ENCODE data around the gene ISOC2. TPM values are rescaled to one million over a fixed set of nuclear protein-coding genes. Genes with fewer than 3 reads are reported as not detected.

Gene ISOC2
- total RNA-seq, 1 donor from 2014 or later, result 58.8 TPM

GRCh38 chr19:55457683-55458457, 3.6 kb downstream of the ISOC2 start:
- H3K79me2 ChIP-seq (ENCODE audit: insufficient read depth, low read length), result peaks cover 16% of the 10 kb centered on the region
- peaks cover 9% of the 10 kb centered on the region for H3K4me1 ChIP-seq (ENCODE audit: insufficient read depth, low read length)
- Mint-ChIP-seq H3K4me1 (ENCODE audit: low read depth, unreplicated experiment) (no peaks in the 10 kb centered on the region), H3K27me3 (ENCODE audit: low read depth, unreplicated experiment) (peaks cover 4% of the 10 kb centered on the region), H3K4me3 (ENCODE audit: unreplicated experiment) (no peak overlapping the region), H3K36me3 (ENCODE audit: low read depth, unreplicated experiment) (peaks cover 10% of the 10 kb centered on the region), H3K27ac (ENCODE audit: unreplicated experiment) (no peak overlapping the region), H3K9me3 (ENCODE audit: unreplicated experiment) (peaks cover 3% of the 10 kb centered on the region)
- no peak overlapping the region for H3K4me3 ChIP-seq (ENCODE audit: insufficient read depth, low read depth, low read length)
- no peak for DNase-seq (ENCODE audit: low read depth)
- no peaks in the 10 kb centered on the region for H3K27me3 ChIP-seq (ENCODE audit: insufficient read depth, low read length)
- FAIRE-seq, result no peak
- no peak overlapping the region for H3K27ac ChIP-seq (ENCODE audit: low read depth, low read length)
- no peak overlapping the region for H2AFZ ChIP-seq (ENCODE audit: low read depth, low read length)
- H3K36me3 ChIP-seq (ENCODE audit: insufficient read depth, low read length), result no peaks in the 10 kb centered on the region
- peaks cover 56% of the 10 kb centered on the region for H4K20me1 ChIP-seq (ENCODE audit: insufficient read depth, low read length)
- TF ChIP-seq, protein P1, sequence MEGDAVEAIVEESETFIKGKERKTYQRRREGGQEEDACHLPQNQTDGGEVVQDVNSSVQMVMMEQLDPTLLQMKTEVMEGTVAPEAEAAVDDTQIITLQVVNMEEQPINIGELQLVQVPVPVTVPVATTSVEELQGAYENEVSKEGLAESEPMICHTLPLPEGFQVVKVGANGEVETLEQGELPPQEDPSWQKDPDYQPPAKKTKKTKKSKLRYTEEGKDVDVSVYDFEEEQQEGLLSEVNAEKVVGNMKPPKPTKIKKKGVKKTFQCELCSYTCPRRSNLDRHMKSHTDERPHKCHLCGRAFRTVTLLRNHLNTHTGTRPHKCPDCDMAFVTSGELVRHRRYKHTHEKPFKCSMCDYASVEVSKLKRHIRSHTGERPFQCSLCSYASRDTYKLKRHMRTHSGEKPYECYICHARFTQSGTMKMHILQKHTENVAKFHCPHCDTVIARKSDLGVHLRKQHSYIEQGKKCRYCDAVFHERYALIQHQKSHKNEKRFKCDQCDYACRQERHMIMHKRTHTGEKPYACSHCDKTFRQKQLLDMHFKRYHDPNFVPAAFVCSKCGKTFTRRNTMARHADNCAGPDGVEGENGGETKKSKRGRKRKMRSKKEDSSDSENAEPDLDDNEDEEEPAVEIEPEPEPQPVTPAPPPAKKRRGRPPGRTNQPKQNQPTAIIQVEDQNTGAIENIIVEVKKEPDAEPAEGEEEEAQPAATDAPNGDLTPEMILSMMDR (IDR thresholded peaks at IDR 0.05; ENCODE audit: insufficient read depth, low read depth, low read length), result no peak
- no peak for TF ChIP-seq EZH2 (IDR thresholded peaks at IDR 0.05; ENCODE audit: insufficient read depth, low read length)
- no peaks in the 10 kb centered on the region for H3K9me3 ChIP-seq (ENCODE audit: insufficient read depth, low read depth, low read length)
- no peak overlapping the region for H3K9ac ChIP-seq (ENCODE audit: low read length)
- no peak overlapping the region for H3K4me2 ChIP-seq (ENCODE audit: low read length)

- no peaks in the 10 kb centered on the region for H3K4me1 Mint-ChIP-seq (ENCODE audit: low read depth, unreplicated experiment)
- Histone ChIP-seq H3K4me2 (ENCODE audit: low read length) (no peak overlapping the region), H3K36me3 (ENCODE audit: insufficient read depth, low read length) (no peaks in the 10 kb centered on the region), H3K4me1 (ENCODE audit: insufficient read depth, low read length) (peaks cover 9% of the 10 kb centered on the region), H3K27me3 (ENCODE audit: insufficient read depth, low read length) (peaks cover 10% of the 10 kb centered on the region), H3K9me3 (ENCODE audit: insufficient read depth, low read depth, low read length) (no peaks in the 10 kb centered on the region), H2AFZ (ENCODE audit: low read depth, low read length) (no peak overlapping the region), H3K79me2 (ENCODE audit: insufficient read depth, low read length) (peaks cover 16% of the 10 kb centered on the region), H3K4me3 (ENCODE audit: insufficient read depth, low read depth, low read length) (no peak overlapping the region), H4K20me1 (ENCODE audit: insufficient read depth, low read length) (peaks cover 57% of the 10 kb centered on the region), H3K27ac (ENCODE audit: low read depth, low read length) (no peak overlapping the region), H3K9ac (ENCODE audit: low read length) (no peak overlapping the region)
- peaks cover 10% of the 10 kb centered on the region for H3K36me3 Mint-ChIP-seq (ENCODE audit: low read depth, unreplicated experiment)
- no peak for DNase-seq (ENCODE audit: low read depth)
- no peak overlapping the region for H3K27ac Mint-ChIP-seq (ENCODE audit: unreplicated experiment)
- H3K27me3 Mint-ChIP-seq (ENCODE audit: low read depth, unreplicated experiment), result peaks cover 9% of the 10 kb centered on the region
- TF ChIP-seq EZH2 (IDR thresholded peaks at IDR 0.05; ENCODE audit: insufficient read depth, low read length), result no peak
- TF ChIP-seq, protein P1 (IDR thresholded peaks at IDR 0.05; ENCODE audit: insufficient read depth, low read depth, low read length), result no peak
- no peak for FAIRE-seq
- H3K4me3 Mint-ChIP-seq (ENCODE audit: unreplicated experiment), result no peak overlapping the region
- peaks cover 3% of the 10 kb centered on the region for H3K9me3 Mint-ChIP-seq (ENCODE audit: unreplicated experiment)
Observed at GRCh38 chr19:55456347-55456746, 5.1 kb downstream of the ISOC2 start.

All from astrocyte (in vitro differentiated cells and primary cell).